ENCODE data around the gene CAMK2N2.

Gene CAMK2N2

DNA sequence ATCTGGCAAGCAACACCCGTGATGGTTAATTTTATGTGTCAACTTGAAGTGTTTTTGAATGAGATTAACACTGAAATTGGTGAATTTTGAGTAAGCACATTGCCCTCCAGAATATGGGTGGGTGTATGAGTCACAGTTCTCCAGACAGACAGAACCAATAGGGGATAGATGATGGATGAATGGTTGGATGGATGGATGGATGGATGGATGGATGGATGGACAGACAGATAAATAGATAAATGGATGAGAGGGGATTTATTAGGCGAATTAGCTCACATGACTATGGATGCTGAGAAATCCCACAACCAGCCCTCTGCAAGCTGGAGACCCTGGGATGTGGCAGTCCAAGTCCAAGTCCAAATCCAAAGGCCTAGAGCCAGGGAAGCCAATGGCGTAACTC is 37.4 kb downstream of the CAMK2N2 start:
- no peak for DNase-seq (ENCODE audit: low read depth in 2 of 2, low spot score in 1 of 2)

- DNase-seq (ENCODE audit: low read depth in 2 of 2, low spot score in 1 of 2): no peak
These were observed 38.8 kb downstream of the CAMK2N2 start for GRCh38 chr3:184222521-184222920.

DNA sequence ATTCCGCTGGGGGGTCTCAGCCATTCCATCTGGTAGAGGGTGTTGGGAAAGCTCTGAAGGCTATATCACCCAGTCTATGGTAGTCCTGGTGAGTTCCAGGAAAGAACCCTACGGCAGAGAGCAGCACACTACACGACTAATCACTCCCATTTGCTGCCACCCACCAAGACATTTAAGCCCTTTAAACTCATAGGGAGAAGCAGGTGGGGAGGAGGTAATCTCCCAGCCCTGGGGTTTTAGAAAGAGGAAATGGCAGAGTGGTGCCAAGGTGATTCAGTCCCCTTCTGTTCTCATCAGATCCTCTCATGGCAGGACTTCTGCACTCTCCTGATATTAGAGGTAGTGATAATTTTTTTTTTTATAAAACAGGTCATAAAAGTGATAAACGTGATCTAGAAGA is 42.5 kb downstream of the CAMK2N2 start:
- no peak for DNase-seq (ENCODE audit: low read depth in 2 of 2, low spot score in 1 of 2)

GRCh38 chr3:184211718-184212117 is 49.6 kb downstream of the CAMK2N2 start:
- no peak for DNase-seq (ENCODE audit: low read depth in 2 of 2, low spot score in 1 of 2)

- DNase-seq (ENCODE audit: low read depth in 2 of 2, low spot score in 1 of 2): no peak
These were observed 50.1 kb downstream of the CAMK2N2 start for GRCh38 chr3:184211297-184211696.

All from stimulated activated CD8-positive, alpha-beta memory T cell treated with anti-CD3 and anti-CD28 coated beads, Interleukin-4, amount 100 ng/mL, for 1 hour (primary cell).